IgD-negative memory B cell (primary cell): ENCODE results near the gene TNFRSF12A. TPM values are rescaled to one million over a fixed set of nuclear protein-coding genes. Genes with fewer than 3 reads are reported as not detected.
A peak's percentile ranks its signal among the peaks of the same experiment; 100 is the strongest.
"Not testable (repeated sequence)": the region's sequence is repeated elsewhere in the genome, so short reads cannot be mapped to it uniquely, and the experiment has no call there.

Source experiments
- H3K27ac Mint-ChIP-seq, 3 donors: one replicate each; pipeline ENCODE4 v1.8.0; 2020 to 2022; ENCODE audit warnings: mild to moderate bottlenecking in 3 of 3, mixed read lengths in 3 of 3, moderate library complexity in 1 of 3
- H3K27me3 Mint-ChIP-seq: one replicate; pipeline ENCODE4 v1.8.0; 2021; ENCODE audit warnings: mixed read lengths
- H3K36me3 Mint-ChIP-seq: one replicate; pipeline ENCODE4 v1.8.0; 2020; ENCODE audit warnings: mild to moderate bottlenecking, mixed read lengths
- H3K4me1 Mint-ChIP-seq, 3 donors: one replicate each; pipeline ENCODE4 v1.8.0; 2020 to 2022; ENCODE audit warnings: mixed read lengths in 3 of 3, mild to moderate bottlenecking in 1 of 3
- H3K4me3 Mint-ChIP-seq, 4 donors: one replicate each; pipeline ENCODE4 v1.8.0; 2020 to 2022; ENCODE audit warnings: mild to moderate bottlenecking in 4 of 4, mixed read lengths in 4 of 4, moderate library complexity in 3 of 4
- H3K9me3 Mint-ChIP-seq, 3 donors: one replicate each; pipeline ENCODE4 v1.8.0; 2020 to 2021; ENCODE audit warnings: mixed read lengths in 3 of 3, mild to moderate bottlenecking in 1 of 3
- polyA plus RNA-seq: library from polyadenylated mRNA; unstranded; fragments of 300-500 nt; fragmentation: Illumina TruSeq; gene quantifications from one replicate; pipeline ENCODE4 v1.2.3, GENCODE V29; 2021

Gene TNFRSF12A
- polyA plus RNA-seq, 1 donor from 2014 or later, result 0.31 TPM

GRCh38 chr16:3051494-3051893 lies 31.3 kb downstream of the TNFRSF12A start:
- no peaks in the 10 kb centered on the region for H3K9me3 Mint-ChIP-seq
- H3K36me3 Mint-ChIP-seq, result no peaks in the 10 kb centered on the region
- H3K4me3 Mint-ChIP-seq, result peak overlapping the region in 1 of 4 donors; percentile 48
- peaks cover 13 to 17% (median 14%) of the 10 kb centered on the region in 3 donors for H3K4me1 Mint-ChIP-seq
- peaks cover 10% of the 10 kb centered on the region for H3K27me3 Mint-ChIP-seq
- no peak overlapping the region for H3K27ac Mint-ChIP-seq

GRCh38 chr16:3052571-3053329 lies 32.6 kb downstream of the TNFRSF12A start:
- H3K27me3 Mint-ChIP-seq, H3K9me3 Mint-ChIP-seq, H3K36me3 Mint-ChIP-seq, H3K27ac Mint-ChIP-seq: not testable (repeated sequence)
- Mint-ChIP-seq H3K4me1 (peaks cover 13 to 17% (median 14%) of the 10 kb centered on the region in 3 donors), H3K4me3 (peak overlapping the region in 1 of 4 donors; percentile 55)

GRCh38 chr16:3053330-3053710 lies 33.2 kb downstream of the TNFRSF12A start:
- H3K4me3 Mint-ChIP-seq, H3K27me3 Mint-ChIP-seq, H3K27ac Mint-ChIP-seq, H3K36me3 Mint-ChIP-seq, H3K9me3 Mint-ChIP-seq: not testable (repeated sequence)
- peaks cover 13 to 17% (median 14%) of the 10 kb centered on the region in 3 donors for H3K4me1 Mint-ChIP-seq

GRCh38 chr16:3054965-3055733 lies 35.0 kb downstream of the TNFRSF12A start:
- Mint-ChIP-seq H3K36me3 (no peaks in the 10 kb centered on the region), H3K9me3 (no peaks in the 10 kb centered on the region), H3K4me3 (peak overlapping the region in 3 of 4 donors; percentile 34 to 49 (median 39)), H3K27ac (peak overlapping the region in 1 of 3 donors; percentile 53), H3K27me3 (peaks cover 2% of the 10 kb centered on the region), H3K4me1 (peaks cover 14 to 15% (median 14%) of the 10 kb centered on the region in 3 donors)

GRCh38 chr16:3055734-3056115 lies 35.6 kb downstream of the TNFRSF12A start:
- Mint-ChIP-seq H3K27ac (peak overlapping the region in 1 of 3 donors; percentile 53), H3K4me1 (peaks cover 14 to 15% (median 14%) of the 10 kb centered on the region in 3 donors), H3K4me3 (peak overlapping the region in 1 of 4 donors; percentile 49)
- H3K27me3 Mint-ChIP-seq, H3K9me3 Mint-ChIP-seq, H3K36me3 Mint-ChIP-seq: not testable (repeated sequence)

GRCh38 chr16:3056336-3057180 lies 36.4 kb downstream of the TNFRSF12A start:
- no peaks in the 10 kb centered on the region for H3K9me3 Mint-ChIP-seq
- no peaks in the 10 kb centered on the region for H3K36me3 Mint-ChIP-seq
- peaks cover 2% of the 10 kb centered on the region for H3K27me3 Mint-ChIP-seq
- peak overlapping the region in 1 of 4 donors; percentile 35 for H3K4me3 Mint-ChIP-seq
- peaks cover 14 to 15% (median 14%) of the 10 kb centered on the region in 3 donors for H3K4me1 Mint-ChIP-seq
- no peak overlapping the region for H3K27ac Mint-ChIP-seq

- Mint-ChIP-seq H3K9me3 (no peaks in the 10 kb centered on the region), H3K36me3 (no peaks in the 10 kb centered on the region), H3K4me1 (peaks cover 9 to 15% (median 14%) of the 10 kb centered on the region in 3 donors), H3K4me3 (peak overlapping the region; percentile 35 to 81 (median 56)), H3K27ac (no peak overlapping the region), H3K27me3 (peaks cover 2% of the 10 kb centered on the region)
Observed at GRCh38 chr16:3057181-3058138, 37.3 kb downstream of the TNFRSF12A start.

- H3K9me3 Mint-ChIP-seq, result no peaks in the 10 kb centered on the region
- H3K4me1 Mint-ChIP-seq, result peaks cover 9 to 15% (median 14%) of the 10 kb centered on the region in 3 donors
Observed at GRCh38 chr16:3058139-3059030, 38.2 kb downstream of the TNFRSF12A start.

GRCh38 chr16:3059041-3059722 lies 39.0 kb downstream of the TNFRSF12A start:
- H3K4me3 Mint-ChIP-seq, result peak overlapping the region; percentile 69 to 95 (median 88)
- peak overlapping the region in 2 of 3 donors; percentile 35 to 88 for H3K27ac Mint-ChIP-seq
- peaks cover 9 to 11% (median 10%) of the 10 kb centered on the region in 3 donors for H3K4me1 Mint-ChIP-seq
- no peaks in the 10 kb centered on the region for H3K36me3 Mint-ChIP-seq
- H3K9me3 Mint-ChIP-seq, result no peaks in the 10 kb centered on the region
- peaks cover 2% of the 10 kb centered on the region for H3K27me3 Mint-ChIP-seq

More at GRCh38 chr16:3058139-3059030, 38.2 kb downstream of the TNFRSF12A start:
- no peaks in the 10 kb centered on the region for H3K36me3 Mint-ChIP-seq
- H3K4me3 Mint-ChIP-seq, result peak overlapping the region; percentile 65 to 95 (median 86)
- H3K27ac Mint-ChIP-seq, result no peak overlapping the region
- peaks cover 2% of the 10 kb centered on the region for H3K27me3 Mint-ChIP-seq

GRCh38 chr16:3059723-3060242 lies 39.6 kb downstream of the TNFRSF12A start:
- Mint-ChIP-seq H3K27ac (peak overlapping the region; percentile 35 to 88 (median 63)), H3K27me3 (peaks cover 2% of the 10 kb centered on the region), H3K36me3 (no peaks in the 10 kb centered on the region), H3K4me1 (peaks cover 7 to 8% (median 8%) of the 10 kb centered on the region in 3 donors), H3K4me3 (peak overlapping the region; percentile 69 to 94 (median 82)), H3K9me3 (no peaks in the 10 kb centered on the region)

- Mint-ChIP-seq H3K36me3 (no peaks in the 10 kb centered on the region), H3K4me3 (peak overlapping the region; percentile 8 to 94 (median 76)), H3K9me3 (no peaks in the 10 kb centered on the region), H3K27me3 (peaks cover 2% of the 10 kb centered on the region), H3K27ac (peak overlapping the region in 1 of 3 donors; percentile 35), H3K4me1 (peaks cover 0 to 3% (median under 1%) of the 10 kb centered on the region in 3 donors)
Observed at GRCh38 chr16:3060339-3061127, 40.4 kb downstream of the TNFRSF12A start.

GRCh38 chr16:3062553-3062952 lies 42.4 kb downstream of the TNFRSF12A start:
- no peaks in the 10 kb centered on the region for H3K36me3 Mint-ChIP-seq

More at GRCh38 chr16:3062553-3062952, 42.4 kb downstream of the TNFRSF12A start:
- H3K27ac Mint-ChIP-seq, result no peak overlapping the region
- peaks cover 0 to 6% (median 3%) of the 10 kb centered on the region in 3 donors for H3K4me1 Mint-ChIP-seq
- peak overlapping the region in 1 of 4 donors; percentile 57 for H3K4me3 Mint-ChIP-seq
- peaks cover 2% of the 10 kb centered on the region for H3K27me3 Mint-ChIP-seq
- no peaks in the 10 kb centered on the region for H3K9me3 Mint-ChIP-seq
